HG03520 (cell line): Measurements from ENCODE around the gene TTC21A.

Source experiments
- ATAC-seq: cut with Tn5 transposase; IDR thresholded peaks from one replicate; pipeline ENCODE4 v1.9.1; 2021; ENCODE audit warnings: mild to moderate bottlenecking, moderate library complexity; ENCODE audit not compliant: unreplicated experiment

Gene TTC21A

GRCh38 chr3:39115870-39116269, 8.4 kb downstream of the TTC21A start:
- ATAC-seq: no peak

- no peak for ATAC-seq
These were observed 10.6 kb downstream of the TTC21A start for GRCh38 chr3:39118079-39118478.

GRCh38 chr3:39118931-39119660, 11.6 kb downstream of the TTC21A start:
- ATAC-seq: no peak

- ATAC-seq: no peak
These were observed 14.1 kb downstream of the TTC21A start for GRCh38 chr3:39121621-39122020.

- peak; percentile 43 for ATAC-seq
These were observed 15.3 kb downstream of the TTC21A start for GRCh38 chr3:39122813-39123212.

GRCh38 chr3:39124876-39125840, 17.7 kb downstream of the TTC21A start:
- no peak for ATAC-seq

- ATAC-seq: no peak
These were observed 18.5 kb downstream of the TTC21A start for GRCh38 chr3:39125841-39126500.

GRCh38 chr3:39126532-39127071, 19.1 kb downstream of the TTC21A start:
- no peak for ATAC-seq

- no peak for ATAC-seq
These were observed 19.9 kb downstream of the TTC21A start for GRCh38 chr3:39127269-39127907.

GRCh38 chr3:39127908-39128304, 20.4 kb downstream of the TTC21A start:
- no peak for ATAC-seq

- ATAC-seq: no peak
These were observed 21.5 kb downstream of the TTC21A start for GRCh38 chr3:39128951-39129350.

- ATAC-seq: no peak
These were observed 22.5 kb downstream of the TTC21A start for GRCh38 chr3:39130026-39130425.

GRCh38 chr3:39130693-39131265, 23.3 kb downstream of the TTC21A start:
- ATAC-seq: no peak

GRCh38 chr3:39132096-39133092, 24.9 kb downstream of the TTC21A start:
- ATAC-seq: no peak

GRCh38 chr3:39133093-39133490, 25.6 kb downstream of the TTC21A start:
- ATAC-seq: no peak

GRCh38 chr3:39133822-39134221, 26.3 kb downstream of the TTC21A start:
- ATAC-seq: no peak

- ATAC-seq: no peak
These were observed 26.8 kb downstream of the TTC21A start for GRCh38 chr3:39134305-39134704.

- no peak for ATAC-seq
These were observed 27.8 kb downstream of the TTC21A start for GRCh38 chr3:39135170-39135805.
